Neural cell (in vitro differentiated cells): ENCODE results near the gene SRCAP. TPM values are rescaled to one million over a fixed set of nuclear protein-coding genes. Genes with fewer than 3 reads are reported as not detected.

Experiments used
- H2AFZ ChIP-seq: fragments of 200-600, 300-800 bp; sonication (generic), shearing (Covaris generic); 2 replicates; pipeline ENCODE4 v1.6.0; 2014; ENCODE audit warnings: low read depth, mild to moderate bottlenecking, antibody characterized with exemption, low read length, moderate library complexity
- H3F3A ChIP-seq: fragments of 200-600 bp; shearing (Covaris generic); 2 replicates; pipeline ENCODE4 v1.6.1; 2016; ENCODE audit warnings: mild to moderate bottlenecking, moderate library complexity, mixed read lengths, antibody characterized with exemption, low read length; ENCODE audit not compliant: insufficient read depth, poor library complexity, severe bottlenecking
- H3K27ac ChIP-seq: fragments of 200-600, 300-800 bp; sonication (generic), shearing (Covaris generic); 2 replicates; pipeline ENCODE4 v1.5.1; 2014; ENCODE audit warnings: mild to moderate bottlenecking, low read length, moderate library complexity
- H3K27me3 ChIP-seq: fragments of 300-800, 200-600 bp; sonication (generic), shearing (Covaris generic); 2 replicates; pipeline ENCODE4 v1.6.0; 2014; ENCODE audit warnings: mild to moderate bottlenecking, low read depth, low read length, moderate library complexity; ENCODE audit not compliant: insufficient read depth
- H3K36me3 ChIP-seq: fragments of 300-800, 200-600 bp; sonication (generic), shearing (Covaris generic); 2 replicates; pipeline ENCODE4 v1.5.1; 2014; ENCODE audit warnings: mild to moderate bottlenecking, antibody characterized with exemption, low read length, moderate library complexity; ENCODE audit not compliant: insufficient read depth
- H3K4me2 ChIP-seq: fragments of 300-800, 200-600 bp; sonication (generic), shearing (Covaris generic); 2 replicates; pipeline ENCODE4 v1.6.0; 2014; ENCODE audit warnings: mild to moderate bottlenecking, low read length
- H3K4me3 ChIP-seq: fragments of 300-800, 200-600 bp; sonication (generic), shearing (Covaris generic); 2 replicates; pipeline ENCODE4 v1.5.1; 2014; ENCODE audit warnings: mild to moderate bottlenecking, low read length, moderate library complexity
- H3K79me2 ChIP-seq: fragments of 200-600 bp; shearing (Covaris generic); replicated peaks from 2 replicates; pipeline ENCODE4 v1.6.0; 2014; ENCODE audit warnings: mild to moderate bottlenecking, low read length, moderate library complexity; ENCODE audit not compliant: insufficient read depth
- H3K9ac ChIP-seq: fragments of 300-800, 200-600 bp; sonication (generic), shearing (Covaris generic); 2 replicates; pipeline ENCODE4 v1.6.1; 2016; ENCODE audit warnings: mild to moderate bottlenecking, low read length, mixed read lengths
- H3K9me2 ChIP-seq: fragments of 200-600 bp; shearing (Covaris generic); 2 replicates; pipeline ENCODE4 v1.6.1; 2016; ENCODE audit warnings: mild to moderate bottlenecking, low read length, mixed read lengths; ENCODE audit not compliant: insufficient read depth
- H3K9me3 ChIP-seq: fragments of 200-600, 300-800 bp; sonication (generic), shearing (Covaris generic); 2 replicates; pipeline ENCODE4 v1.6.1; 2016; ENCODE audit warnings: mild to moderate bottlenecking, mixed run types, low read length, moderate library complexity, mixed read lengths
- H4K20me1 ChIP-seq: fragments of 200-600 bp; shearing (Covaris generic); 2 replicates; pipeline ENCODE4 v1.6.1; 2016; ENCODE audit warnings: mild to moderate bottlenecking, mixed run types; ENCODE audit not compliant: insufficient read depth
- CTCF ChIP-seq: fragments of 450-650 bp; IDR thresholded peaks from 2 replicates; pipeline ENCODE4 v1.5.1; 2014; ENCODE audit warnings: antibody characterized with exemption, mild to moderate bottlenecking, moderate library complexity; ENCODE audit not compliant: poor library complexity, severe bottlenecking
- EP300 ChIP-seq: fragments of 450-650 bp; conservative IDR thresholded peaks from 2 replicates; pipeline ENCODE4 v1.6.1; 2014; ENCODE audit warnings: antibody characterized with exemption, mild to moderate bottlenecking, moderate library complexity; ENCODE audit not compliant: poor library complexity, severe bottlenecking
- EZH2 ChIP-seq: fragments of 200-600, 300-800 bp; shearing (Covaris generic), sonication (generic); IDR thresholded peaks from 2 replicates; pipeline ENCODE4 v1.6.1; 2014; ENCODE audit warnings: antibody characterized with exemption, low read length, borderline replicate concordance, mild to moderate bottlenecking; ENCODE audit not compliant: insufficient read depth, poor library complexity, severe bottlenecking
- MXI1 ChIP-seq: fragments of 450-650 bp; conservative IDR thresholded peaks from 2 replicates; pipeline ENCODE4 v1.6.1; 2014; ENCODE audit warnings: antibody characterized with exemption, mild to moderate bottlenecking; ENCODE audit not compliant: poor library complexity, severe bottlenecking
- POLR2AphosphoS5 ChIP-seq: IDR thresholded peaks from 2 replicates; pipeline ENCODE4 v1.6.1; 2012
- RAD21 ChIP-seq: fragments of 450-650 bp; conservative IDR thresholded peaks from 2 replicates; pipeline ENCODE4 v1.6.1; 2014; ENCODE audit warnings: antibody characterized with exemption, mild to moderate bottlenecking, moderate library complexity
- REST ChIP-seq: IDR thresholded peaks from 2 replicates; pipeline ENCODE4 v1.6.1; 2012; ENCODE audit warnings: borderline replicate concordance
- SMC3 ChIP-seq: fragments of 450-650 bp; conservative IDR thresholded peaks from 2 replicates; pipeline ENCODE4 v1.6.1; 2014; ENCODE audit warnings: antibody characterized with exemption, mild to moderate bottlenecking, moderate library complexity; ENCODE audit not compliant: poor library complexity
- TAF1 ChIP-seq: IDR thresholded peaks from 2 replicates; pipeline ENCODE4 v1.6.1; 2012; ENCODE audit warnings: low read depth
- polyA plus RNA-seq: library from polyadenylated mRNA; depleted of rRNA; stranded (reverse); fragments of >200 nt; gene quantifications from 2 replicates; pipeline ENCODE4 v1.2.3, GENCODE V29; 2014

Gene SRCAP
- polyA plus RNA-seq, 1 donor from 2014 or later: 0.76 TPM

GRCh38 chr16:30728321-30728720 is 29.4 kb downstream of the SRCAP start:
- Histone ChIP-seq H3K36me3 (peaks cover 4% of the 10 kb centered on the region), H3K9me2 (no peaks in the 10 kb centered on the region), H3K27me3 (no peaks in the 10 kb centered on the region), H3K9ac (no peak overlapping the region), H3K27ac (no peak overlapping the region), H3F3A (no peaks in the 10 kb centered on the region), H3K4me2 (no peak overlapping the region), H3K79me2 (no peaks in the 10 kb centered on the region), H4K20me1 (no peaks in the 10 kb centered on the region), H3K4me3 (no peak overlapping the region), H2AFZ (no peak overlapping the region), H3K9me3 (no peaks in the 10 kb centered on the region)
- TF ChIP-seq RAD21: no peak
- TF ChIP-seq TAF1: no peak
- TF ChIP-seq CTCF: no peak
- TF ChIP-seq REST: no peak
- TF ChIP-seq SMC3: no peak
- no peak for TF ChIP-seq EZH2
- no peak for TF ChIP-seq EP300
- TF ChIP-seq MXI1: no peak

GRCh38 chr16:30728899-30729672 is 30.1 kb downstream of the SRCAP start:
- H3F3A ChIP-seq: no peaks in the 10 kb centered on the region
- H3K9me2 ChIP-seq: no peaks in the 10 kb centered on the region
- H3K27me3 ChIP-seq: no peaks in the 10 kb centered on the region
- H3K27ac ChIP-seq: no peak overlapping the region
- peaks cover 4% of the 10 kb centered on the region for H3K36me3 ChIP-seq
- H3K4me2 ChIP-seq: no peak overlapping the region
- no peaks in the 10 kb centered on the region for H3K79me2 ChIP-seq
- H3K9me3 ChIP-seq: no peaks in the 10 kb centered on the region
- no peak overlapping the region for H3K9ac ChIP-seq
- H3K4me3 ChIP-seq: no peak overlapping the region
- TF ChIP-seq CTCF (no peak), POLR2AphosphoS5 (no peak), SMC3 (no peak), TAF1 (no peak), MXI1 (no peak), EP300 (no peak), RAD21 (no peak), EZH2 (no peak), REST (no peak)
- H2AFZ ChIP-seq: no peak overlapping the region
- H4K20me1 ChIP-seq: no peaks in the 10 kb centered on the region
